ENCODE results near the gene SLAMF9. TPM values are rescaled to one million over a fixed set of nuclear protein-coding genes. Genes with fewer than 3 reads are reported as not detected.

The SLAMF9 gene
- not detected for polyA plus RNA-seq (2013, experiment 1 of 2)
- polyA plus RNA-seq (2013, experiment 2 of 2) = not detected

GRCh38 chr1:159953536-159954515 is at the start of gene SLAMF9:
SLAMF9 (minus strand) TSS chr1:159954237; CDS start chr1:159954137, 100 bp downstream.
- no peaks in the 10 kb centered on the region for H3K4me1 ChIP-seq (ENCODE audit: insufficient read depth, low read length)
- H3K9me3 ChIP-seq (ENCODE audit: insufficient read depth, low read depth, low read length) = no peaks in the 10 kb centered on the region
- H3K27ac ChIP-seq (ENCODE audit: low read depth, low read length) = no peak within 1 kb of the TSS
- no peak within 1 kb of the TSS for H3K4me3 ChIP-seq (ENCODE audit: low read length)
- H3K36me3 ChIP-seq (ENCODE audit: insufficient read depth, low read length) = no peaks in the 10 kb centered on the region
- no peak within 1 kb of the TSS for H3K9ac ChIP-seq (ENCODE audit: low read depth, low read length)
- WGBS = 82% methylated on average over 11 of the region's 11 CpGs
- H3K27me3 ChIP-seq (ENCODE audit: insufficient read depth, low read length) = peaks cover 4% of the 10 kb centered on the region; the same call in 1 of the 2 replicates

- H3K9me3 ChIP-seq (ENCODE audit: insufficient read depth, low read depth, low read length) = no peaks in the 10 kb centered on the region
- H3K4me3 ChIP-seq (ENCODE audit: low read length) = no peak overlapping the region
- no peaks in the 10 kb centered on the region for H3K4me1 ChIP-seq (ENCODE audit: insufficient read depth, low read length)
- no peak overlapping the region for H3K27ac ChIP-seq (ENCODE audit: low read depth, low read length)
- no peak overlapping the region for H3K9ac ChIP-seq (ENCODE audit: low read depth, low read length)
- 69% methylated on average over 2 of the region's 2 CpGs for WGBS
- no peaks in the 10 kb centered on the region for H3K36me3 ChIP-seq (ENCODE audit: insufficient read depth, low read length)
- H3K27me3 ChIP-seq (ENCODE audit: insufficient read depth, low read length) = no peaks in the 10 kb centered on the region
Measured at GRCh38 chr1:160001440-160001839, 47.4 kb upstream of the SLAMF9 start.

GRCh38 chr1:159999204-159999603 is 45.2 kb upstream of the SLAMF9 start:
- no peak overlapping the region for H3K27ac ChIP-seq (ENCODE audit: low read depth, low read length)

GRCh38 chr1:159996653-159997052 is 42.6 kb upstream of the SLAMF9 start:
- Histone ChIP-seq H3K27ac (ENCODE audit: low read depth, low read length) (no peak overlapping the region), H3K9ac (ENCODE audit: low read depth, low read length) (no peak overlapping the region), H3K9me3 (ENCODE audit: insufficient read depth, low read depth, low read length) (no peaks in the 10 kb centered on the region), H3K36me3 (ENCODE audit: insufficient read depth, low read length) (no peaks in the 10 kb centered on the region), H3K27me3 (ENCODE audit: insufficient read depth, low read length) (no peaks in the 10 kb centered on the region), H3K4me3 (ENCODE audit: low read length) (no peak overlapping the region), H3K4me1 (ENCODE audit: insufficient read depth, low read length) (no peaks in the 10 kb centered on the region)

More at GRCh38 chr1:159999204-159999603, 45.2 kb upstream of the SLAMF9 start:
- WGBS = 83% methylated on average over 4 of the region's 4 CpGs
- Histone ChIP-seq H3K27me3 (ENCODE audit: insufficient read depth, low read length) (no peaks in the 10 kb centered on the region), H3K9me3 (ENCODE audit: insufficient read depth, low read depth, low read length) (no peaks in the 10 kb centered on the region), H3K36me3 (ENCODE audit: insufficient read depth, low read length) (no peaks in the 10 kb centered on the region), H3K4me1 (ENCODE audit: insufficient read depth, low read length) (no peaks in the 10 kb centered on the region), H3K4me3 (ENCODE audit: low read length) (no peak overlapping the region), H3K9ac (ENCODE audit: low read depth, low read length) (no peak overlapping the region)

GRCh38 chr1:159994896-159995295 is 40.9 kb upstream of the SLAMF9 start:
- 87% methylated on average over 2 of the region's 2 CpGs for WGBS
- no peak overlapping the region for H3K4me3 ChIP-seq (ENCODE audit: low read length)
- H3K9me3 ChIP-seq (ENCODE audit: insufficient read depth, low read depth, low read length) = no peaks in the 10 kb centered on the region
- H3K27me3 ChIP-seq (ENCODE audit: insufficient read depth, low read length) = no peaks in the 10 kb centered on the region
- no peaks in the 10 kb centered on the region for H3K4me1 ChIP-seq (ENCODE audit: insufficient read depth, low read length)
- H3K36me3 ChIP-seq (ENCODE audit: insufficient read depth, low read length) = no peaks in the 10 kb centered on the region
- no peak overlapping the region for H3K27ac ChIP-seq (ENCODE audit: low read depth, low read length)
- H3K9ac ChIP-seq (ENCODE audit: low read depth, low read length) = no peak overlapping the region

- Histone ChIP-seq H3K36me3 (ENCODE audit: insufficient read depth, low read length) (no peaks in the 10 kb centered on the region), H3K4me1 (ENCODE audit: insufficient read depth, low read length) (no peaks in the 10 kb centered on the region), H3K27ac (ENCODE audit: low read depth, low read length) (no peak overlapping the region), H3K9ac (ENCODE audit: low read depth, low read length) (no peak overlapping the region), H3K27me3 (ENCODE audit: insufficient read depth, low read length) (no peaks in the 10 kb centered on the region), H3K9me3 (ENCODE audit: insufficient read depth, low read depth, low read length) (no peaks in the 10 kb centered on the region), H3K4me3 (ENCODE audit: low read length) (no peak overlapping the region)
- WGBS = 84% methylated on average over 1 of the region's 2 CpGs
Measured at GRCh38 chr1:159993911-159994310, 39.9 kb upstream of the SLAMF9 start.

- Histone ChIP-seq H3K36me3 (ENCODE audit: insufficient read depth, low read length) (no peaks in the 10 kb centered on the region), H3K9ac (ENCODE audit: low read depth, low read length) (no peak overlapping the region), H3K27me3 (ENCODE audit: insufficient read depth, low read length) (no peaks in the 10 kb centered on the region), H3K4me3 (ENCODE audit: low read length) (no peak overlapping the region), H3K4me1 (ENCODE audit: insufficient read depth, low read length) (no peaks in the 10 kb centered on the region), H3K27ac (ENCODE audit: low read depth, low read length) (no peak overlapping the region), H3K9me3 (ENCODE audit: insufficient read depth, low read depth, low read length) (no peaks in the 10 kb centered on the region)
- 89% methylated on average over 1 of the region's 1 CpG for WGBS
Measured at GRCh38 chr1:159992161-159992560, 38.1 kb upstream of the SLAMF9 start.

- Histone ChIP-seq H3K9me3 (ENCODE audit: insufficient read depth, low read depth, low read length) (no peaks in the 10 kb centered on the region), H3K4me3 (ENCODE audit: low read length) (no peak overlapping the region), H3K27ac (ENCODE audit: low read depth, low read length) (no peak overlapping the region), H3K36me3 (ENCODE audit: insufficient read depth, low read length) (no peaks in the 10 kb centered on the region), H3K9ac (ENCODE audit: low read depth, low read length) (no peak overlapping the region), H3K27me3 (ENCODE audit: insufficient read depth, low read length) (no peaks in the 10 kb centered on the region), H3K4me1 (ENCODE audit: insufficient read depth, low read length) (no peaks in the 10 kb centered on the region)
- 92% methylated on average over 4 of the region's 4 CpGs for WGBS
Measured at GRCh38 chr1:159991513-159991912, 37.5 kb upstream of the SLAMF9 start.

GRCh38 chr1:159990005-159990404 is 36.0 kb upstream of the SLAMF9 start:
- no peak overlapping the region for H3K9ac ChIP-seq (ENCODE audit: low read depth, low read length)
- H3K4me1 ChIP-seq (ENCODE audit: insufficient read depth, low read length) = no peaks in the 10 kb centered on the region
- 89% methylated on average over 5 of the region's 5 CpGs for WGBS
- H3K27me3 ChIP-seq (ENCODE audit: insufficient read depth, low read length) = no peaks in the 10 kb centered on the region
- no peak overlapping the region for H3K4me3 ChIP-seq (ENCODE audit: low read length)
- H3K9me3 ChIP-seq (ENCODE audit: insufficient read depth, low read depth, low read length) = no peaks in the 10 kb centered on the region
- H3K27ac ChIP-seq (ENCODE audit: low read depth, low read length) = no peak overlapping the region
- no peaks in the 10 kb centered on the region for H3K36me3 ChIP-seq (ENCODE audit: insufficient read depth, low read length)

- no peaks in the 10 kb centered on the region for H3K36me3 ChIP-seq (ENCODE audit: insufficient read depth, low read length)
- no peak overlapping the region for H3K27ac ChIP-seq (ENCODE audit: low read depth, low read length)
- H3K4me1 ChIP-seq (ENCODE audit: insufficient read depth, low read length) = no peaks in the 10 kb centered on the region
- no peaks in the 10 kb centered on the region for H3K9me3 ChIP-seq (ENCODE audit: insufficient read depth, low read depth, low read length)
- no peak overlapping the region for H3K4me3 ChIP-seq (ENCODE audit: low read length)
- H3K27me3 ChIP-seq (ENCODE audit: insufficient read depth, low read length) = no peaks in the 10 kb centered on the region
- H3K9ac ChIP-seq (ENCODE audit: low read depth, low read length) = no peak overlapping the region
- 71% methylated on average over 3 of the region's 3 CpGs for WGBS
Measured at GRCh38 chr1:159989581-159989980, 35.5 kb upstream of the SLAMF9 start.

GRCh38 chr1:159988006-159988405 is 34.0 kb upstream of the SLAMF9 start:
- no peaks in the 10 kb centered on the region for H3K4me1 ChIP-seq (ENCODE audit: insufficient read depth, low read length)
- 90% methylated on average over 1 of the region's 1 CpG for WGBS
- no peak overlapping the region for H3K27ac ChIP-seq (ENCODE audit: low read depth, low read length)
- no peaks in the 10 kb centered on the region for H3K9me3 ChIP-seq (ENCODE audit: insufficient read depth, low read depth, low read length)
- H3K27me3 ChIP-seq (ENCODE audit: insufficient read depth, low read length) = no peaks in the 10 kb centered on the region
- H3K9ac ChIP-seq (ENCODE audit: low read depth, low read length) = no peak overlapping the region
- H3K36me3 ChIP-seq (ENCODE audit: insufficient read depth, low read length) = no peaks in the 10 kb centered on the region
- H3K4me3 ChIP-seq (ENCODE audit: low read length) = no peak overlapping the region
